PC-9 (cell line): ENCODE measurements around the gene TNRC6C. TPM values are rescaled to one million over a fixed set of nuclear protein-coding genes. Genes with fewer than 3 reads are reported as not detected.

Experiments used
- BruUV-seq: library from RNA; stranded (reverse); fragments of 400-500 nt; replicated peaks from 2 replicates; lab custom pipeline; 2021; lab: Mats Ljungman, UMichigan
- CTCF ChIA-PET: fragments of 300-600 bp; sonication (Branson Sonifier 250); formaldehyde crosslinking; loops from one replicate; lab custom pipeline; 2022; ENCODE audit warnings: antibody characterized with exemption; lab: Charles Lee
- POLR2A ChIA-PET: fragments of 300-600 bp; sonication (Branson Sonifier 250); formaldehyde crosslinking; loops from one replicate; lab custom pipeline; 2022; ENCODE audit warnings: antibody characterized with exemption; ENCODE audit not compliant: unreplicated experiment; lab: Charles Lee
- DNase-seq, 2 experiments: peaks; one replicate each; pipeline versions ENCODE4 v3.0.0 to v3.0.0-alpha.2; 2015 to 2022; ENCODE audit warnings: mixed read lengths in 1 of 2
- H2AFZ ChIP-seq: fragments of 200-600 bp; sonication (generic); 2 replicates; pipeline ENCODE4 v1.8.1; 2017; ENCODE audit warnings: antibody characterized with exemption
- H3F3A ChIP-seq: fragments of 200-600 bp; sonication (generic); 2 replicates; pipeline ENCODE4 v1.8.1; 2017; ENCODE audit warnings: antibody characterized with exemption, mild to moderate bottlenecking, low read depth; ENCODE audit not compliant: insufficient read depth
- H3K27ac ChIP-seq: fragments of 200-600 bp; sonication (generic); 2 replicates; pipeline ENCODE4 v1.6.1; 2016; ENCODE audit warnings: mixed run types
- H3K27me3 ChIP-seq: fragments of 200-600 bp; sonication (generic); 2 replicates; pipeline ENCODE4 v1.6.1; 2016; ENCODE audit warnings: low read depth, mixed run types; ENCODE audit not compliant: insufficient read depth
- H3K36me3 ChIP-seq: fragments of 200-600 bp; sonication (generic); 2 replicates; pipeline ENCODE4 v1.6.1; 2016; ENCODE audit warnings: low read depth, mixed run types
- H3K4me1 ChIP-seq: fragments of 200-600 bp; sonication (generic); replicated peaks from 2 replicates; pipeline ENCODE4 v1.6.1; 2016; ENCODE audit warnings: mixed run types; ENCODE audit not compliant: insufficient read depth
- H3K4me2 ChIP-seq: fragments of 200-600 bp; sonication (generic); 2 replicates; pipeline ENCODE4 v1.6.1; 2017; ENCODE audit warnings: mixed run types
- H3K4me3 ChIP-seq: fragments of 200-600 bp; sonication (generic); 2 replicates; pipeline ENCODE4 v1.6.1; 2016; ENCODE audit warnings: mixed run types
- H3K79me2 ChIP-seq: fragments of 200-600 bp; sonication (generic); 2 replicates; pipeline ENCODE4 v1.6.1; 2017; ENCODE audit warnings: low read depth, mixed run types
- H3K9me2 ChIP-seq: fragments of 200-600 bp; sonication (generic); 2 replicates; pipeline ENCODE4 v1.8.1; 2017; ENCODE audit warnings: mild to moderate bottlenecking; ENCODE audit not compliant: insufficient read depth
- H3K9me3 ChIP-seq: fragments of 200-600 bp; sonication (generic); 2 replicates; pipeline ENCODE4 v1.8.1; 2016; ENCODE audit warnings: low read depth; ENCODE audit not compliant: insufficient read depth
- H4K20me1 ChIP-seq: fragments of 200-600 bp; sonication (generic); 2 replicates; pipeline ENCODE4 v1.8.1; 2017; ENCODE audit not compliant: insufficient read depth
- EZH2 ChIP-seq: fragments of 200-600 bp; sonication (generic); IDR thresholded peaks from 2 replicates; pipeline ENCODE4 v1.8.0; 2017; ENCODE audit warnings: antibody characterized with exemption, low read depth
- intact Hi-C: fragments of 100-400 bp; cut with micrococcal nuclease; formaldehyde crosslinking; loops from one replicate; pipeline ENCODE4 v1.10.0; 2022; ENCODE audit not compliant: unreplicated experiment
- total RNA-seq: library from RNA; stranded (reverse); gene quantifications from 2 replicates; pipeline ENCODE4 v1.2.3, GENCODE V29; 2021
- TF ChIP-seq, protein P1 (sequence below): fragments of 200-600 bp; sonication (generic); conservative IDR thresholded peaks from 2 replicates; pipeline ENCODE4 v1.6.1; 2017; ENCODE audit warnings: mixed run types, antibody characterized with exemption, mild to moderate bottlenecking, moderate library complexity

TNRC6C gene
- total RNA-seq, 1 experiment from 2014 or later, result 0.37 TPM

DNA sequence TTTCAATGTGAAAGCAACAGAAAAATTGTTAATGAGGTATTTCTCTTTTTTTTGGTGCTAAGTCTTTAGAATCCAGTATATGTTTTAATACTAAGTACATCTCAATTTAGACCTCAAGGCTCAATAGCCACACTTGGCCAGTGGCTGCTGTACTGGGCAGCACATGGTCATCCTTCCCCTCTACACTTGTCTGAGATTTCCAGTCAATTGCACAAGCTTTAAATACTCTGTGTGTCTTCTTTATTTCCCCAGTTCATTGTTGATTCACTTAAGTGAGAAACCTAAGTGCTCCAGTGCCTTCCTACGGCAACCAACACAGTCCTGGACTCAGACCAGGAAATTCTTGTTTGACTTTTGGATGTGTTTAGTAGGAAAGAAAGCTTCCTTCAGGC lies 62.2 kb downstream of the TNRC6C start:
- Histone ChIP-seq H3K4me2 (no peak overlapping the region), H4K20me1 (no peaks in the 10 kb centered on the region), H3F3A (no peaks in the 10 kb centered on the region), H3K4me1 (no peaks in the 10 kb centered on the region), H3K27ac (no peak overlapping the region), H3K79me2 (no peaks in the 10 kb centered on the region), H3K36me3 (no peaks in the 10 kb centered on the region), H3K9me3 (no peaks in the 10 kb centered on the region), H3K4me3 (no peak overlapping the region), H2AFZ (no peak overlapping the region), H3K9me2 (no peaks in the 10 kb centered on the region), H3K27me3 (peaks cover 65% of the 10 kb centered on the region)
- no peak for TF ChIP-seq EZH2
- TF ChIP-seq, protein P1, sequence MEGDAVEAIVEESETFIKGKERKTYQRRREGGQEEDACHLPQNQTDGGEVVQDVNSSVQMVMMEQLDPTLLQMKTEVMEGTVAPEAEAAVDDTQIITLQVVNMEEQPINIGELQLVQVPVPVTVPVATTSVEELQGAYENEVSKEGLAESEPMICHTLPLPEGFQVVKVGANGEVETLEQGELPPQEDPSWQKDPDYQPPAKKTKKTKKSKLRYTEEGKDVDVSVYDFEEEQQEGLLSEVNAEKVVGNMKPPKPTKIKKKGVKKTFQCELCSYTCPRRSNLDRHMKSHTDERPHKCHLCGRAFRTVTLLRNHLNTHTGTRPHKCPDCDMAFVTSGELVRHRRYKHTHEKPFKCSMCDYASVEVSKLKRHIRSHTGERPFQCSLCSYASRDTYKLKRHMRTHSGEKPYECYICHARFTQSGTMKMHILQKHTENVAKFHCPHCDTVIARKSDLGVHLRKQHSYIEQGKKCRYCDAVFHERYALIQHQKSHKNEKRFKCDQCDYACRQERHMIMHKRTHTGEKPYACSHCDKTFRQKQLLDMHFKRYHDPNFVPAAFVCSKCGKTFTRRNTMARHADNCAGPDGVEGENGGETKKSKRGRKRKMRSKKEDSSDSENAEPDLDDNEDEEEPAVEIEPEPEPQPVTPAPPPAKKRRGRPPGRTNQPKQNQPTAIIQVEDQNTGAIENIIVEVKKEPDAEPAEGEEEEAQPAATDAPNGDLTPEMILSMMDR, result no peak
- intact Hi-C loops, result no loop called here
- no TSS peak for BruUV-seq
- ChIA-PET POLR2A (interaction anchor here (0.7 kb wide), 1 partner anchor 1054 kb away, joined by 6 read pairs; the partner anchor contains the start of gene ENGASE), CTCF (interaction anchor here (0.6 kb wide), 1 partner anchor 63 kb away, joined by 4 read pairs; no protein-coding TSS in a partner anchor)
- no peak for DNase-seq

DNA sequence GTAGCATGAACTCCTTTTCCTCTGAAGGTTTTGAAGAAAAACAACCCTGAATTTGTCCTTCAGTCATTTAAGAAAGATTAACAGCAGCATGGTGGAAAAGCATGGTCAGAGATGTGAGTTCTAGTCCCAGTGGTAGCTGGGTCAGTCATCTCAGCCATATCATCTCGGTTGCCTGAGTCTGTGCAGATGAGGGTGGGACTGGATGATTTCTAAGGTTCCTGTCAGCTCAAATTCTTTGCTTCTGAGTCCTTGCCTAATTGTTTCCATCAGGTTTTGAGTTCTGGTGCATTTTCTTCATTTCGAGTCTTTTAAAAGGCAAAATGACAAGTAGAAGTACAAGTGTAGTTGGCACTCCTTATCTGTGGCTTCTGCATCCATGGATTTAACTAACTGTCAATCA lies 63.9 kb downstream of the TNRC6C start:
- TF ChIP-seq, protein P1, result no peak
- no peak for TF ChIP-seq EZH2
- Histone ChIP-seq H3K4me1 (no peaks in the 10 kb centered on the region), H3K4me3 (no peak overlapping the region), H3K79me2 (no peaks in the 10 kb centered on the region), H3K4me2 (no peak overlapping the region), H3K27ac (no peak overlapping the region), H4K20me1 (no peaks in the 10 kb centered on the region), H3K27me3 (peaks cover 58% of the 10 kb centered on the region), H3K9me3 (no peaks in the 10 kb centered on the region), H3K9me2 (no peaks in the 10 kb centered on the region), H2AFZ (no peak overlapping the region), H3K36me3 (no peaks in the 10 kb centered on the region), H3F3A (no peaks in the 10 kb centered on the region)
- ChIA-PET POLR2A (no interaction called here), CTCF (interaction anchor here (0.7 kb wide), 1 partner anchor 544 kb away, joined by 3 read pairs; no protein-coding TSS in a partner anchor)
- intact Hi-C loops, result no loop called here
- DNase-seq, result no peak
- BruUV-seq, result no TSS peak

DNA sequence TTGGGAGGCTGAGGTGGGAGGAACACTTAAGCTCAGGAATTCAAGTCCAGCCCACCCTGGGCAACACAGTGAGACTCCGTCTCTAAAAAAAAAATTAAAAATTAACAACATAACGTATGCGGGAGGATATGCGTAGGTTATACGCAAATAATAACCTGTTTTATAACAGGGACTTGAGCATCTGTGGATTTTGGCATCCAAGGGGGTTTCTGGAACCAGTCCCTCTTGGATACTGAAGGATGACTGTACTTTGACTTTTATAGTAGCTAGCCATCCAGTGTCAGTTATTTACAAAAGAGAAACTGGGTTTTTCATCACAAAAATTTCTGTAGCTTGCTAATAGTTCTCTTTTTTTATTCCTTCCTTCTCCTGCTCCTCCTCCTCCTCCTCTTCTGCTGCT lies 64.5 kb downstream of the TNRC6C start:
- Histone ChIP-seq H3K27ac (no peak overlapping the region), H3K4me2 (no peak overlapping the region), H3K79me2 (no peaks in the 10 kb centered on the region), H3K27me3 (peaks cover 52% of the 10 kb centered on the region), H4K20me1 (no peaks in the 10 kb centered on the region), H3F3A (no peaks in the 10 kb centered on the region), H3K36me3 (no peaks in the 10 kb centered on the region), H2AFZ (no peak overlapping the region), H3K4me1 (no peaks in the 10 kb centered on the region), H3K9me3 (no peaks in the 10 kb centered on the region), H3K4me3 (no peak overlapping the region), H3K9me2 (no peaks in the 10 kb centered on the region)
- no peak for DNase-seq
- TF ChIP-seq, protein P1, result no peak
- TF ChIP-seq EZH2, result no peak
- intact Hi-C loops, result no loop called here
- ChIA-PET CTCF (interaction anchor here (0.7 kb wide), 1 partner anchor 545 kb away, joined by 3 read pairs; no protein-coding TSS in a partner anchor), POLR2A (no interaction called here)
- BruUV-seq, result no TSS peak
